HG03103 (cell line): ENCODE results near the gene HLF.

Experiments
- ATAC-seq: cut with Tn5 transposase; IDR thresholded peaks from one replicate; pipeline ENCODE4 v1.9.1; 2021; ENCODE audit warnings: low read depth; ENCODE audit not compliant: unreplicated experiment

Gene HLF

DNA sequence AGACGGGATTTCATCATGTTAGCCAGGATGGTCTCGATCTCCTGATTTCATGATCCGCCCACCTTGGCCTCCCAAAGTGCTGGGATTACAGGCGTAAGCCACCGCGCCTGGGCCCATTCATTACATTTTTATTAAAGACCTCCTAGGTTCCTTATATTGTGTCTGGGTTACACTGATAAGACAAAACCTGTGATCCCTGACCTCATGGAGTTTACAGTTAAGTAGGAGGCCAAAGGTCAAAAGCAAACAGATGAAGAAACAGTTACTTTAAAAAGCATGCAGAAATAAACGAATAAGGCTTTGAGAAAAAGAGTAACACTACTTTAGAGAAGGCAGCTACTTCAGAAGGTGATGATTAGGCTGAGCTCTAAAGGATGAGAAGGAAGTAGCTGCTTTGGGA, 14.9 kb upstream of the HLF start:
- ATAC-seq = no peak

DNA sequence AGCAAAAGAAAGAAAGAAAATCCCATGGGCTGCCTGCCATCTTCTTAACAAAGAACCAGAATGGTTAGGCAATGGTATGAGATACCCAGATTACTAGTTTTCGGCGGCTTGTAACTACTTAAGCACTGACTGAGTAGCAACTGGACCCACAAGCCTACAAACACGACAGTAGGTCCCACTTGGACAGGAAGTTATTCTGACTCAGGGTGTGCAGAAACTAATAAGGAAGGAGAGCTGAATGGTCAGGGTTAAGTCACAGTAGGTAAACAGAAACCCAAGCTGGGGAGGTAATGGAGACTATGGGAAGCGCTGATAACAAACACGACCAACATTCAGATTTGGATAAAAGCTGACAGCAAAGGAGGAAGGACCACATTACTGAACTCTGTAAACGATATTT, 10.4 kb upstream of the HLF start:
- ATAC-seq = no peak

DNA sequence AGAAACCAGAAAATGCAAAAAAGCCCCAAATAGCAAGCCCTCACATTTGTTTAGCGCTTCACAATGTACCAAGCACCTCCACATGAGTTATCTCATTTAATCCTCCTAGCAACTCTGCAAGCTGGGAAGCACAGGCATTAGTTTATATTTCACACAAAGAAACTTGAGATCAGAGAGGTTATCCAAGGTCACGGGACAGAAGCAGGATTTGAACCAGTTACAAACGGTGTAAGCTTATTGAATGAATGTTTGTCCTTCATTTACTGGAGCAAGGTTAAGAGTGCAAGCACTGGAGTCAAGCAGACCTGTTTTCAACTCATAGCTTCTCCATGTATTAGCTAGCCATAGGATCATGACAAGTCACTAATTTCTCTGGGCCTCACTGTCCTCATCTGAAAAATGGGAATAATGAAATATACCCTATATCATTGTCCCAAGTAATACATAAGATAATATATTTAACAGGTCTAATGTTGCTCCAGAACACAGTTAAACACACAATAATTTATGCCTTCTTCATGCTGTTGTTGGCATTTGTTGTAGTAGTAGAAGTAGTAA, 6.1 kb upstream of the HLF start:
- no peak for ATAC-seq

DNA sequence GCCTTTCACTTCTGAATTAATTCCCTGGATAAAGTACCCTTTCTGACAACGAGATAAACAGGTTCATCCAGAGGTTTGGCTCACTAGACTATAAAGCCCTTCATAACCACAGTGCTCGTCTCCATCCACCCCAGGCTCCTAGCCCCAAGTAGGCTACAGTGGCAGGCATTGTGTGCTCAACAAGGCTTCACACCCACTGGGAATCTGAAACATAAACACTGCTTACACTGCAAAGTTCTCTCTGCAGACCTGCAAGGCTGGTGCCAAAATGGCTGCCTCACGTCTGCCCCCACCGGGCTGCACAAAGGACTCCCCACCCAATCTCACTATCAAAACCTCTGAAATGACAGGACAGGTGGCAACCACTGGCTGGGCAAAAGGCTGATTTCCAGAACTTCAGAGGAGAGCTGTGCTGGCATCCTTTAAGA, 5.1 kb upstream of the HLF start:
- no peak for ATAC-seq

DNA sequence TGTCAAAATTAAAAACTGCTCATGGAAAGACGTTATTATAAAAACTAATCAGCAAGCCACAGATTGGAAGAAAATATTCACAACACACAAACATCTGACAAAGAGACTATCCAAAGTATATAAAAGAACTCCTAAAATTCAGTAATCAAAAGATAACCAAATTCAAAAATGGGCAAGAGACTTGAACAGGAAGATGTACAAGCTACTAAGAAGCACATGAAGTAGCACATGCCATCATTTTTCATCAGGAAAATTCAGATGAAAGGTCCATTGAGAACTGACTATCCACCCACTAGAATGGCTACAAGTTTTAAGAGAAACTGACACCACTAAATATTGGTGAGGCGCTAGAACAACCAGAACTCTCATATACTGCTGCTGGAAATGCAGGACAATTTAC, 3.4 kb upstream of the HLF start:
- ATAC-seq = no peak

DNA sequence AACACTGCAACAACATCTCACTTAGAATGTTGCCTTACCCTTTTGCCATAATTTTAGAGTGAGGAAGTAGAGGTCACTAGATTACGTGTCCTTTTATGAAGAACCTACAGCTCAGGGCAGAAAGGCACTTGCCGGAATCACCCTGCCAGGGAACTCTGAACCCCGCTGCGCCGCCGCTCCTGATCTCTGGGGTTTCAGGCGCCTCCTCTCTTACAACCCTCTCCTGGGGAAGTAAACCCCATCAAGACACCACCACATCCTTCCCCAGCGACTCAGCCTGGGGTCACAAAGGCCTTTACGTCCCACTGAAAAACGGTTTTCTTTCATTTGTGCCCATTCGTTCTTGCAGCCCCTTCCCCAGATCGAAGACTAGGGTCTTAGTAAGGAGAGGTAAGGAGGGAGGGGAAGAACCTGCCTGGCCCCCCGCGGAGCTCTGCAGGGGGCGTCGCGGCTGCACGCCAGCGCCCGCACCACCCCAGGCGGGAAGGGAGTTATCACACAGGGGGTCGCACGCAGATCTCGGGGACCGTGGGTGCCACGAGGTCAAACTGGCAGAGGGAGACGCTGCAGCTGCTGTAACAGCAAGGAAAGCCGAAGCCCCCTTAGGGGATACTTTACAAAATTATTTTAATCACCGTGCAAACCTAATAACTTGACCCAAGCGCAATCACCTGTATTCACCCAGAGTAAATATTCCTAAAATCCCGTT, 1.0 kb upstream of the HLF start:
- no peak for ATAC-seq

DNA sequence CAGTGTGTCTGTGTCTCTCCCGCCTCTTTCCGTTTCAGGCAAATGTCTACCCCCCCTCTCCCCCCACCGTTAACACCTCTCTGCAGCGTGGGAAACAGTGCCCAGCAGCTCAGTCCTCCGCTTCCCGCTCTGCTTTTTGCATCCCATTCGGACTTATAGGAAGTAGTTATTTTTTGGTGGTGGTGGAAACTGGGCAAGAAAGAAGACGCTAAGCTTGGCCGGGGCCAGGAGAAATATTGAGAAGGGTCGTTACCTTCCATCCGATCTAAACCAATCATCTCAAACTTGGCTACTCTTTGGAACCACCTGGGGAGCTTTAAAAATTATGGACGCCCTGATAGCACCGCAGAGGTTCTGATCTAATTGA, 499 bp upstream of the HLF start:
- no peak for ATAC-seq

DNA sequence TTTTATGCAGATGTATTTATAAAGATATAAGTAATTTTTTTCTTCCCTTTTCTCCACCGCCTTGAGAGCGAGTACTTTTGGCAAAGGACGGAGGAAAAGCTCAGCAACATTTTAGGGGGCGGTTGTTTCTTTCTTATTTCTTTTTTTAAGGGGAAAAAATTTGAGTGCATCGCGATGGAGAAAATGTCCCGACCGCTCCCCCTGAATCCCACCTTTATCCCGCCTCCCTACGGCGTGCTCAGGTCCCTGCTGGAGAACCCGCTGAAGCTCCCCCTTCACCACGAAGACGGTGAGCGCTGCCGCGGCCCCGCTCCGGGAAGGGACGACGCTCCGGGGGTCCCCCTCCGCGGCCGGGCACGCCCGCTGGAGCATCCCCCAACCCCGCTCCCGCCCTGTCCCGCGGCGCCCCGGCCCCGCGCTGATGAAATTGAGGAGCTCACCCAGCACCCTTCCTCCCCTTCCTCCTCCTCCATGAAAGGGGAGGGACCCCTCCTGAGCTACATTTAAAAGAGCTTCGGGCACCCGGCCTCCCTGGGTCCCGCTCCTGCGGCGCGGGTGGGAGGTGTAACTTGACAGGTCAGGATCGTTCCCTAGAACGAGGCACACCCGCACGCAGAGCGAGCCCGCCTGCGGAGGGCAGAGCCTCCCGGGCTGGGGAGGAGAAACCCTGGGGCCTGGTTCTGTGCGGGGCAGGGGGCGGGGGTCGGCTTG, 706 bp downstream of the HLF start:
- no peak for ATAC-seq

DNA sequence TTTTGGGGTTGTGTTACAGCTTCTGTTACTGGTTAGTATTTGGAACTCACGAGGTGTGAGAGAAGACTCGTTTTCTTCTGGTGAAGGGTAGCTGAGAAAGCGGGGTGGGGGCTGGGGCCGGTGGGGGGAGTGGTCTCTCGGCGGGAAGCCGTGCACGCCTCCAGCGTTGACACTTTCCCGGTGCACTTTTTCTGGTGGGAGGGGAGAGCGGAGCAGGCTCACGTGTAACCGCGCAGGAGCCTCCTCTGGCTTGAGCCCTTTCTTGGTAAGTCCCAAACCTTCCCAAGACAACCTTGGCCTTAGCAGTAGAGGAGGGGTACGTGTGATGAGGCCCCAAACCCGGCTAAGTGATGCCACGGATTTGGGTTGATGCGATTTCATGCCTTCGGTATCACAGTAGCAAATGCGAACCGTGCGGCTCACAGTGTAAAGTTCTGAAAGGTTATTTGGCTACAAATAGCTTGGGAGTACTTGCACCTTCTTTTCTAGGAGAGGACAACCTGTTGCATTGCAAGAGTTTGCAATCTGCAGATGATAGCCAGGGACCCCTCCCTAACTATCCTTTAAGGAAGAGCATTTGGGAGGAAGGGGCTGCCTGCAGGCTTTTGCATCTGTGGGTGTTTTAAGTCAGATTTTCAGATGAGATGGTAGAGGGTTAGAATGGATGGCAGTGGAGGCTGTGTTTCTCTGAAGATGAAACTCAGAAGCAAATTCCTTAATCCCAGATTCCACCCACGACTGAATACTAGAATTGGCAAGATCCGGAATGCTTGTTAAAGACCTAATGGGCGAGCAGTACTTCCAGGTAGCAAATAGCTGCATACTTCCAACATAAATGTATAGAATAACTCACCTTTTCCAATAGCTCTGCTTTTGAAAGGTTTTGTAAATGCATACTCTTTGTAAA, 1.5 kb downstream of the HLF start:
- no peak for ATAC-seq

DNA sequence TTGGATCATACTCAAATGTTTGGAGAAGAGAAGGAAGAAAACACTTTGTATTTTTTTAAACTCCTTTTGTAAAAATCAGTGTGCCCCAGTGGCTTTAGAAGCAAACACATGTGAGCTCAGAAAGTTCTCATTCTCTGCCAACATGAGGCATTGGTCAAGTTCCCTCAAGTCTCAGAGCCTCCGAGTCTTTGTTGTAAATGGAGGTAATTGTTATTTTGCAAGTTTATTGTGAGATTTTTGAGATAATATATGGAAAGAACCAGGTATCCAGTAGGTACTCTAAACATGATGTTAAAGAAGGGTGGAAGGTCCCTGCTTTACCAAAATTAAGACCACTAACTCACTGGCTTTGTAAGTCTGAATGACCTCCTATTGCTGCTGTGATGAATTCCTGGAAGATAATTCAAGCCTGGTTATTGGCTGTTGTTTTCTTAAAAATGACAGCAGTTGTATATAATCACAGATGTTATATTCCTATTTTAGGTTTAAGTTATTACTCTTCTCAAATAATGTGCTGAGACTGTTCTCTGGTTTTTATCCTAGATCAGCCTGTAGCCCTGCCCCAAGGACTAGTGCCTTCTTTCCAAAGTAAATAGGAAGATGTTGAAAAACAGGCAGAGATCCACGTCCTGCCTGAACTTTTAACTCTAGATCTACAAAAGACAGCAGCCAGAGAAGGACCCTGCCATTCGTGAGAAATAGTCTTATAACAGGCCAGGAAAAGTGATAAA, 2.4 kb downstream of the HLF start:
- ATAC-seq = no peak

DNA sequence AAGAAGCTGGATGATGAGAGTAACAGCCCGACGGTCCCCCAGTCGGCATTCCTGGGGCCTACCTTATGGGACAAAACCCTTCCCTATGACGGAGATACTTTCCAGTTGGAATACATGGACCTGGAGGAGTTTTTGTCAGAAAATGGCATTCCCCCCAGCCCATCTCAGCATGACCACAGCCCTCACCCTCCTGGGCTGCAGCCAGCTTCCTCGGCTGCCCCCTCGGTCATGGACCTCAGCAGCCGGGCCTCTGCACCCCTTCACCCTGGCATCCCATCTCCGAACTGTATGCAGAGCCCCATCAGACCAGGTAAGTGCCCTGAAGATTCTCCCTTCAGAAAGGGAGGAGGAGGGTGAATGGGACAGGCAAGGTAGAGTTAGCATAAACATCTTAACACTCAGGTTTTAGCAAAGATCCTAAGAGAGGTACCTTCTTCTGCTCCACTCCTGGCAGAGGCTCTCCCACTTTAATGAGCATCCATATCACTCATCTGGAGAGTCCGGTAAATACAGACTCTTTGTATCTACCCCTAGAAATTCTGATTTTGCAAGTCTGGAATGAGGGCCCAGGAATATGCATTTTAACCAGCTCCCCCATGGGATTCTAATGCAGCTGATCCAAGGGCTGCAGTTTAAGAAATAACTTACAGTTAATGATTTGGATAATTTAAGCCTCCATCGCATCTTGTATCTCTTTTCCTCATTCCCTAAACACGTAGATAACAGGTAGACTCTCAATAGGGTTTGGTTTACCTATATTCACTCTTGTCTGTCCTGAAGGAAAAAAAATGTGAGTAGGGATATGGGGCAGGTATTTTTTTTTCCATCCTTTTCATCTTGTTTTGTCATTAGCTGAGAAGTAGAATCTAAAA, 3.3 kb downstream of the HLF start:
- no peak for ATAC-seq

DNA sequence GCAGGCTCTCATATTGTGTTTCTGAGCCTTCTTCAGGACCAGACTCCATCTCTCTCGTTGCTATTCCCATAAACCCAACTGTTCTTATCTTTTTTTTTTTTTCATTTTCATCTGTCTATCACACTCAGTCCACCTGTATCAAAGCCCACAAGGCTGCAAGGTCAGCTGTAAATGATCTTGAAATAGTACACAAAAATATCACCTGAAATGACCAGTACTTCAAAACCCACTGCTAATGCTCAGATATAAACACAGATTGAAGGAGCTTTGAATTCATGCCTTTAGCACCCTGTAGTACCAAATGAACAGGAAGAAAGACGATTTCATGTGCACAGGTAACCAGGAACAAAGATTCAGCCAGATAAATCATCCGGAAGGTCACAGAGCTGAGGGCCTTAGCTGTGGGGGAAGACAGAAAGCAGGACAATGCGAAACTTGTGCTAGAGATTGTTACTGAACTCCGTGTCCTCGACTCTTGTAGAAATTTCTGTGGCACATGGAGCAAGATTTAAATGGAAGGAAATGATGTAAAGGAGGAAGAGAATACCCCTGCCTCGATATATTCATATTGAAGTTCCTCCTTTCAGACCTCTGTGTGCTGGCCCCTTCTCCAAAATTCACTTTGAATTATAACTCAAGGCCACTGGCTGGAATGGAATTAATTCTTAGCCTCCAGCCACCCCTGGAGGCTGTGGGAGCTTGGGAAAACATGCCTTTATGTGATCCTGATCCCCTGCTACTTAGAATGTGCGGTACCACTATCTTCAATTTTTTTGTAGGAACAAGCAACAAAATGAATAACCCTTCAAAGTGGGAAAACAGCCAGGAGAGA, 4.1 kb downstream of the HLF start:
- no peak for ATAC-seq

DNA sequence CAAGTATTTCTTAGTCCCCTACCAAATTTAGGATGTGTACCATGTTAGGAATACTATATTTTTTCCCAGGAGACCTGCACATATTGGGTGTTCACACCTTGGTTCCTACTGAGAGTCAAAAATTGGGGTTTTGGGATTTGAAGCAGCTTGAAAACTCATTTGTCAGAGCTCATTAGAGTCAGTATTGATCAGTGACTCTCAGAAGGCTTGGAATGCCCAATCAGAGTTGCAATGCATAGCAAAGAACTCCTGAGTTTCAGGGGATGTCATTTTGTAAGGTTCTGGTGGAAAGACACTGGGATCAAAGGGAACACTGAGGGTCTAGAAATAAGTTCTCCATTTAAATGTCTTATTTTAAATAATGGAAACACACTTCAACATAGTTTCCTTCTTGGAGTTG, 5.1 kb downstream of the HLF start:
- ATAC-seq = no peak

DNA sequence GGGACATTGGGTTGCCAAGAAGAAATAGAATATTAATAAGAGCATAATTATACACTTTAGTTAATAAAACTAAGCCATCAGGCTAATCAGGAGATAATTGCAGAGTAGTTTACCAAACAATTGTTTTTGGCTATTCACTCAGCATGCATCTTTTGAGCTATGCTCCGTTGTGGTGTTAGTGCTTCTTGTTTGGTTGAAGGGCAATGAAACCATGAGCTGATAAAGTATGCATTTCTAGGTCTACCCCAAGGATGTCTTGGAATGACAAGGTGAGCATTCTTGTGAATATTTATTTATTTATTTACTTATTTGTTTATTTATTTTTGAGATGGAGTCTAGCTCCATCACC, 6.4 kb downstream of the HLF start:
- ATAC-seq = no peak

DNA sequence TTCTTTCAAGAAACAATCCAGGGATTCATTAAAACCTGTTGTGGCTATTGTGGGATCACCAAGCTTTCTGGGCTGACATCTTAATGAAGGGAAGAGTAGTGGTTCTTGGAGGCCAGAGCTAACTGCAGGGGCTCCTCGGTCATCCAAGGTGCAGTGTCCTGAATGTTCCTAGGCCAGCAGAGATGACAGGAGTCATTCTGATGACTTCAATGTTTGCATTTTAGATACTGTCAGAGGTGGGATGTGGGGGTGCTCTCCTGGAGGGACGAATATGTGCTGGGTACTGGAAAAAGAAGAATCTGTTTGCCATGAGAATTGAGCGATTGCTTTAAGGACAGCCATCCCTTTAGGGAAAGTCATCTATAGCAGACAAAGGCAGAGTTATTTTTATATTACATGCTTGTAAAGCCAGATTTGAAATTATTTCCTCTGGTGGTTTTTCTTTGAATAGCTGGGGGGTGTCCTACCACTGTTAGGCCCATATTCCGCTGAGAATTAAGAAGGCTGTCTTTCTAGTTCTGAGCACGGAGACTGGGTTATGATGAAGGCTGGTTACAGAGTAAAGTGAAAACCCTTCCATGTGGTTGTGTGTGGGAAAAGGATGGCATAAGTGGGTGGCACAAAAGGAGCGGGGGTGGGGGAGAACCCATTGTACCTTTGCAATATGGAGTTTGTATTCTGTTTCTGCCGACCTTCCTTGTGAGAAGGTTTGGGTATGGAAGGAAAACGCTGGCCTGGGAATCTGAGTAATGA, 7.4 kb downstream of the HLF start:
- no peak for ATAC-seq

DNA sequence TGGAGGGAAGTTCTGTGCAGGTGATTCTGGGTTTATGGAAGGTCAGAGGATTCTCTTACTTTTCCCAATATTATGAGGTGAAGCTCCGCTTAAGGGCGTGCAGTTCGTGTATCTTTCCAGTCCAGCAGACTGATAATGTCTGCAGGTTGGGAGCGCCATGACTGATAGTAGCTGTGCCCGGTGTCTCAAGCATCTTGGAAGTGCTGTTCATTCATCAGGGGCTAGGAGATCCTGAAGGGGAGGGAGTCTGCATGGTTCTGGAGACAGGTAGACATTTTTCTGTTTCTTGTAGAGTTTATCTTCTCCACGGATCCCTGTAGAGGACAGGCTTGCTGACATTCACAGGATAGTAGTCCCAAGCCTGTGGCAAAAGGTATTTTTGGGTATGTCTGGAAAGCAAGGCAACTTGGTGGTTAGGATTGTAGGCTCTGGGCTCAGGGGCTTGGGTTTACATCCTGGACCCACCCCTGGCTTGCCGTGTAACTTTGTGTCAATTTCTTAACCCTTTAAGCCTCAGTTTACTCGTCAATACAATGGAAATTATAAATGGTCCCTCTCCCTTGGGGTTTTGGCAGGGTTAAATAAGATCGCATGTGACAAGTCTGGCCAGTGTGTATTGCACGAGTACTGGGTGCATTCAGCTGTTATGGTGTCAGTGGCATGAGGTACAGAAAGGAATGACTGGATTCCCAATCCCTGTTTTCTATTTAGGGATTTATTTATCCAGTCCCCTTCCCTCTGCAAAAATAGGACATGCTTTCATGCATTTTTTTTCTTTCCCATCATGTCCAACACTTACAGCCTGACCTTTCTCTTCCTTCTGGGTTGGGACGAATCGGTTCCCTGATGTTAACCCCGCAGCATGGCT, 8.2 kb downstream of the HLF start:
- ATAC-seq = no peak
